Stimulated activated CD4-positive, alpha-beta T cell treated with anti-CD3 and anti-CD28 coated beads, Interleukin-2, amount 100 ng/mL, for 48 hours (primary cell): ENCODE results near the gene FIGN.

Experiments used
- DNase-seq, 2 donors: peaks; one replicate each; pipeline ENCODE4 v3.0.0-alpha.2; 2020

The FIGN gene

DNA sequence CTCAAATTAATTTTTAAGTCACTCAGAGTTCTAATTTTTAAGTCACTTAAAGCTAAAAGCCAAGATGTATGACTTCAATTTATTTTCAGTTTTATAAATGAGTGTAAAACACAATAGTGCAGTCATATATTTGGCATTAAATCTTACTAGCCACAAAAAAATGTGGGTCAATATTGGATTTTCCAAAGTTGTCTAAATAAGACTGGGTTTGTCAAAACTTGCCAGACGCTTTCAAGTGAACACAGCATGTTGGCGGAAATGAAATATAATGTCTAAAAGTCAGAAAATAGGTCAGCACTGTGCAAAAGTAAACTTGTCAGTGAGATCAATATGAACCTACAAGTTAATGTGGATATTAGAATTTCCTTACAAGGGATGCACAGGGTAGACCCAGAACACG lies 128.9 kb downstream of the FIGN start:
- DNase-seq: no peak

DNA sequence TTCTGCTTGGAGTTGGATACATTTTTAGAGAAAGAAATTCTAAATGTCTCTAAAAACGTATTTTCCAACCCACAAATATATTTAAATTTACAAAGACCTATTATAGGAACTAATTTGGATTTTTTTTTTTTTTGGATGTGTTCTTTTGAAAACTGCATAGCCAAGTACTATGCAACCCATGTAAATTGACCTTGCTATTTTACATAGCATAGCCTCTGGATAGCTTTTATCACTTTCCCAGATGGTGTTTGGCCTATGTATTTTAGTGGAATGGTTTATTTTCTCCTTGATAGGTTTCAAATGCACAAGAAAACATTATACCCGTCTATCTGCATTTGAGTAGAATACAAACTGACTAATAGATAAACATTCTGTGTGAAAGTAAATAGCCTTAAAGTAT lies 130.0 kb downstream of the FIGN start:
- DNase-seq: no peak

DNA sequence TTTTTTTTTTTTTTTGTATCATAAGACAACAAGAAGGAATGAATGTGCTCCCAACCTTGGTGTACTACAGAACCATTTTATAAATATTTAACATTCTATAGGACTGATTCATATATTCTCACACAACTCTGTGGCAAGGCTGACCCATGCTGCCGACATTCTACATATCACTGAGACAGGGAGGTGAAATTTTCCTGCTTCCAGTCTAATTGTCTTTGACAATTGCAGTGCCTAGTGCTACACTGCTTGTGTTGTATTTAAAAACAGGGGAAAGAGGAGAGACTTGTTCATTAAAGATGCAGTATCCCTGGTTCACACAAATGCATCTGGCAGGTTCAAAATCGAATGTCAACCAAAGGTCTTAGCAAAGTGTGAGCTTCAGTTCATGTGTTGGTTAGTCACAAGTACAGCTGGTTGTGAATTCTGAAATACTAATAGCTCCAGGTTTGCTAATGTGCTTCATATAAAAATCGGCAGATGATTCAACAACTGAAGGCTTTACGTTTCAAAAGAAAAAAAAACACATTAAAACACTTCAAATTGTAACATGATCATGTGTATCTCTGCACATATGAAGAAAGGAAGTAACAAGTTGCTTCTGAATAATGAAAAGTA lies 130.8 kb downstream of the FIGN start:
- DNase-seq: no peak

DNA sequence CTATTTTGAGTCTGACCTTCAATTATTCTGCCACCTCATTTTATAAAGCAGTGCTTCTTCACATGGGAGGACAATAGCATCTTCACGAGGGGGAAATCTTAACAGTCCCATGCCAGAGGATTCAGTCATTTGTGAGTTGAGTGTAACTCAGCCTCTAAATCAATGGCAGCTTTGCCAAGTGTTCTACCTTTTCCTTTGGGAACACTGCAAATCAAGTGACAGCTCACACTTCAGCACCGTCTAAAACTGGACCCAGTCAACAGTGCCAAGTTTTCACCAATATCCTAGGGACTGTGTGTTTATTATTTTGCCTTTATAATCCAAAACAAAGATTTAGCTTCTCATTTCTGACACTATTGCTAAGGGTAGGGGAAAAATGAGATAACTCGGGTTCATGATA lies 133.6 kb downstream of the FIGN start:
- no peak for DNase-seq

DNA sequence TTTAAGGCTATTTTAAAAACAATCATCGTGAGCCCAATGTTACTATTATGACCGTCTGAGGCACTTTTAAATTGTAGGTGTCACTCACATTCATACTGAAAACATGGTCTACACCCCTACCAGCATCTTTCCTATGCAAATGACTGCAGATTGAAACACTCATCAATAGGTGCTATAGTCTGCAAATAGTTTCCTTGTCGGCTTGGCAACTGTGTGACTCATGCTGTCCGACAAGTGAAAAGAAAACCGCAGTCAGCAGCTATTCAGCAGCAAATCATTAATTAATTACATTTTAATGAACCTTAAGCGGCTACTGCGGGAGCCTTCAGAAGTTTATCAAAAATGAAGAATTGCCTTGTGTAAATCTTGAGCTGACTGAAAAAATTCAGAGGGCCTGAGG lies 134.4 kb downstream of the FIGN start:
- no peak for DNase-seq

DNA sequence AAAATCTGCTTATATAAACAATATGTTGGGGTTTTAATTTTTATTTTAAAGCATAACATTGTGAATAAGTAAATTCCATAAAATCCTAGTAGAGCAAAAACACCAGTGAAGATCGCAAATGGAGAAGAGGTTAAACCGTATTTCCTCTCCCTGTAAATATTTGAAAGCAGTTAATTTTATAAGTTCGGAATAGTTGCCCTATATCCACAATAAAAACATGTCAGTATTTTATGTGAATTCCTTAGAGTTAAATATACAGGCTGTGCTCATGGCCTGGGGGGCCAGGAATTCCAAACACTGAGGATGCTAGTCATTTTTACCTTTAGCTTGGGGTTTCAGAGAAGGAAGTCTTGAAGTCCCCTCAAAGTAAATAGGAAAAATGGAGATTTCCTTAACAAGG lies 135.0 kb downstream of the FIGN start:
- DNase-seq: no peak

DNA sequence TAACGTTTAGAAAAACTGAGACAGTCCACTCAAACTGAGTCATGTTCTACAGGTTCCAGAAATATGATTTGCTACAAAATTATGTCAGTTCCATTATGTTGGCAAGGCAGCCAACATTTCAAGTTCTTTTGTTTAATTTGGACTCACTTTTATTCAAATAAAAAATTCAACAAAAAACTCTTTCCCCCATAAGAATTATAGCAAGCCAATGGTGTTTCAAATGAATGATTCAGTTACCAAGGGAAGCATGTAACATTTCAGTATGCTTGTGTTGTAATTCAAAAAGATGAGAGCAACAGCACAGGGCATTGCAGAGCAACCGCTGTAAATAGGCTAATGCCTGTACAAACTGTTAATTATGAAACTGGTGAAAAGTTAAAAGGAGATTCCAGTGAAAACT lies 140.8 kb downstream of the FIGN start:
- no peak for DNase-seq

- DNase-seq: no peak
Measured at GRCh38 chr2:163594497-163594896, 141.3 kb downstream of the FIGN start.

- DNase-seq: no peak
Measured at GRCh38 chr2:163593982-163594381, 141.8 kb downstream of the FIGN start.

- DNase-seq: no peak
Measured at GRCh38 chr2:163592954-163593622, 142.7 kb downstream of the FIGN start.

- no peak for DNase-seq
Measured at GRCh38 chr2:163591461-163591860, 144.3 kb downstream of the FIGN start.

DNA sequence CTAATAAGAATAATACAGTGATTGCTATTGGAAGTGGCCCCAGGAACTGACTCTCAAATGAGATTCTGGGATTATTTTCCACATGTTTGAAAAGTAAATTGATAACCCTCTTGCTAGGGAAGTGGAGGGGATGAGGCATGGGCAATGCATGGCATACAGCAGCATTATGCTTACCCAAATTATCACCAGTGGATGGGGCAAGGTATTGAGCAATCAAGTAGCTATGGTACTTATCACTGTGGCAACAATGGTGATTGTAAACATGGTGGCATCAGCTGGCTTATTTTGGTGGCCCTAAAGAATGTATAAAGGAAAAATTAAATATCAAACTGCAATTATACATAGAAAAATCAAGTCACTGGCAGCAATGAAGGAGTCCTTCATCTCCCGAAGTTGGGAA lies 155.1 kb downstream of the FIGN start:
- DNase-seq: no peak

- no peak for DNase-seq
Measured at GRCh38 chr2:163574309-163574708, 161.5 kb downstream of the FIGN start.

DNA sequence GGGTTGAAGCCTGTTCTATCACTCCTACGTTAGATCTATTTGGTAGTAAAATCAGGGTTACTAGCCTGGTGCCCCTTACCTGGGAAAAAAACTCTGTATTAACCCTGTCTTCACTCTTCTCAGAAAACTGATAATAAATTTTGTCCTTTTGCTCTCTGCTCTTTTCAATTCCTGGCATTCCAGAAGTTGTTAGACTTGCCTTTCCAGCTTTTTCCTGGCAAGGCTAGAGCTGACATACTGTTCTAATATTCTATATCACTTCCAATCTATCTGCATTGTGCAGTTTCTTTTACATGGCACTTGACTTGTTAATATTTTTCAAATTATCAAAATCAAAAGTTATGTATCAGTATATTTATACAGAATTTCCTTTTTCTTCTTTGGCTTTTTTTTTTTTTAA lies 162.2 kb downstream of the FIGN start:
- DNase-seq: no peak

DNA sequence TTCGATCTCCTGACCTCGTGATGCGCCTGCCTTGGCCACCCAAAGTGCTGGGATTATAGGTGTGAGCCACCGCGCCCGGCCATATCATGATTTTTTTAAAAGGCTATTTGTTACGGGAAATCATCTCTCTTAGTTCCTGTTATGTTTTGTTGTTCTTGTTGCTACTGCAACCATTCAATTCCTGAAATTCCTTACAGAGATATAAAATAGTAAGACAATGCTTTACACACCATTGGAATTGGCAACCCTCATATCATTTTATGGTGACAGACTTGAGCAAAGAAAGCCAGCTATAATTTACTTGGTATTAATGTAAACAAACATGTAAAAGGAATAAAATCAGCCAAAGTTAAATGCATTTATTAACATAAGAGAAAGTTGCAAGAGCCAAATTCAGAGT lies 163.0 kb downstream of the FIGN start:
- DNase-seq: no peak

DNA sequence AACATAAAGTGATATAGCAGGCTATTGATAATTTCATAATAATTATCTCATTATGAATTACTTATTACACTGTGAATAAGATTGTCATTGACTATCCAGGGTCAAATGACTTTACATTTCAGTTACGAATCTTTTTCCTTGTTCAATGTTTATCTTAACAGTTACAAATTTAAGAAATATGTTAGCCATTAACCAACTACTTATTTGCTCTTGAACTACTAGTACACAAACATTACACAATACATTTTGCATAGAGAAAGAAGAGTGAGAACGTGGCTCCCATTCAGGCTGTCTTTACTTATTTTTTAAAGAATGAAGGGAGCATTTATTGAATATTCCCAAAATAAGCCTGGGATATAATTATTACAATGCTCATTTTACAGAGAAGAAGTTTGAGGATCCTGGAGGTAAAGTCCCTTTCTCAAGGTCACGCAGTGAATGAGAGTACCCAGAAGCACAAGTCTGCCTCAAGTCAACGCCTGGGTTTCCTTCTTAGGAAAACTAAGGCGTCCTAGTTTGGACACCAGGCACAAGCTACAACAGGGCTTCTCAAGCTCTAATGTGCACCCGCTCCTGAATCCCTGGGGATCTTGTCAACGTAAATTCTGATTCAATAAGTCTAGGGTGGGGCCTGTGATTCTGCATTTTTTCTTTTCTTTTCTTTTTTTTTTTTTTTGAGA lies 164.2 kb downstream of the FIGN start:
- DNase-seq: no peak

DNA sequence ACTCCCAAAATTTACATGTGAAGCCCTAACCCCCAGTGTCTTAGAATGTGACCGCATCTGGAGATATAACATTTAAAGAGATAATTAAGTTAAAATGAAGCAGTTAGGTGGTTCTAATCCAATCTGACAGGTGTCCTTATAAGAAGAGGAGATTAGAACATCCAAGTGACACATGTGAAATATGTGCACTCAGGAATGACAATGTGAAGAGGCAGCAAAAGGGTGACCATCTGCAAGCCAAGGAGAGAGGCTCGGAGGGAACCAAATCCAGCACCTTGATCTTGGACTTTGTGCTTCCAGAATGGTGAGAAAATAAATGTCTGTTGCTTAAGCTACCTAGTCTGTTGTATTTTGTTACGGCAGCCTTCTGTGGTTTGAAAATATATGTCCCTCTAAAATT lies 165.4 kb downstream of the FIGN start:
- no peak for DNase-seq

DNA sequence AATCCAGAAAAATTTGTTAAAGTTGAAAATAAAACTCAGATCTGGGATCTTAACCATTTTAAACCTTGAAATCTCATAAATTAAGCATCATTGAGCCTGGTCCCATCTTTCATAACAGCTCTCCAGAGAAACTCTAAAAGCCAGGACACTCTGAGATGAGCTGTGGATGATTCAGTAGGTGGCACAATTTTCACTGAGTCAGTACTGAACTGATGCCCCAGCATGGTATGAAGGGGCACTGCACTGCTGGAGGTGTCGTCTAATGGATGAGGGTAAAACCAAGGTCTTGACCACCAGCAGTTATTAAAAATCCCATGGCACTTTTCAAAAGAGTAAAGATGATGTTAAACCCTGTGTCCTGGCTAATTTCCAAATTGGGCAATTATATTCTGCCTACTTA lies 170.6 kb downstream of the FIGN start:
- DNase-seq: no peak

GRCh38 chr2:163564236-163564635 lies 171.6 kb downstream of the FIGN start:
- DNase-seq: no peak

DNA sequence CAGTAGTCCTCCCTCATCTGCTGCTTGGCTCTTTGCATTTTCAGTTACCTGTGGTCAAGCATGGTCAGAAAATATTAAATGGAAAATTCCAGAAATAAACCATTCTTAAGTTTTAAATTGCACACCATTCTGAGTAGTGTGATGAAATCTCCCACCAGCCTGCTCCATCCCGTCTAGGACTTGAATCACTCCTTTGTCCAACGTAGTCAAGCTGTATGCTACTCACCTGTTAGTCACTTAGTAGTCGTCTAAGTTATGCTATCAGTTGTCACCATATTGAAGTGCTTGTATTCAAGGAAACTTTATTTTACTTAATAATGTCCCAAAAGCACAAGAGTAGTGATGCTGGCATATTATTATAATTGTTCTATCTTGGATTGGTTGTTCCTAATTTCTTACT lies 172.5 kb downstream of the FIGN start:
- no peak for DNase-seq

DNA sequence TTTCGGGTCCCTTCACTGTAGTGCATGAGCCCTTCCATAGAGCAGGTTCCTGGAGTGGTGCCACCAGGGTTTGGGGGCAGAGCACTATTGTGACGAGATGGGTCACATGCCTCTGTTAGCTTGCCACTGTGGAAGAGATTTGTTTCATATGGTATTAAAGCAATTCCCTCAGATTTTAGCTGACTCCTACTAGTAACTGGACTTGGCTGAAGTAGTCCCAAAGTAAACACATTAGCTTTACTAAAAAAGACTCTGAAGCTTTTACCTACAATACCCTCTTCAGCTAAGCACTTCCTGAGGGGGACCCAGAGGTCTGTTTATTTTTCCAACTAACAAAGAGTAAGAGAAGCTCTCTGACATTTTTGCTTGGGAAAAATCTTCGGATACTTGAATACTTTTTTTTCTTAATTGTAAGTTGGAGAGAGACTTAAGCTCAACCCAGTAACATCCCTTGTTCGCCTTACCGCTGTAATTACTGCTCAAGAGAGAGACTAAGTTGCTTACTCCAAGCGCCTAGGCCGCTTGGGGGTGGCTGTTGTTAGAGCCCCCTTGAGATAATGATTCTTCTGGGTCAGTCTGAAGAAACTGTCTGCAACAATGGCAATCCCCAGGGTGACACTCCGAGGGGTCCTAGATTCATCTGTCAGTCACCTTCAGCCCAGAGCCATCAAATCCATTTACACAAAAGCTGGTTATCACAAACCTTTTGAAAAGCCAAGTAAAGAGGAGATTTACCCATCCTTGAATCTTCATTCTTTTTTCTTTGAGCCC lies 177.4 kb downstream of the FIGN start:
- no peak for DNase-seq

DNA sequence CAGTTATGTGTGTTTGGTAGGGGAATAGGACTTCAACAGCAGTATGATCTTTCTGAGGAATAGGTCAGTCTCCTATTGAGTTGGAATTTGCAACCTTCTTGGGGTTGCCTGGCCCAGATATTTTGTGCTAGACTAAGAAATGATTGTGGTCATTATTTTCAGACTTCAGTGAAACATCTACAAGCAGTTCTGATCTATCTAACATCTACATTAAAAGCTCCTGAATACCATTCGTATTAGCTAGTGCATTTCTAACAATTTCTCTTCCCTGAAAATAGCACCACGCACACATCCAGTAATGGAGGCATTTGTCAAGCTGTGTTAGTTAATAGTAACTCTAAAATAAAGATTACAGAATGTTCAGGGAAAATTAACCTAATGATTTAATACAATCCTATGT lies 179.3 kb downstream of the FIGN start:
- no peak for DNase-seq

GRCh38 chr2:163554864-163555263 lies 180.9 kb downstream of the FIGN start:
- no peak for DNase-seq

DNA sequence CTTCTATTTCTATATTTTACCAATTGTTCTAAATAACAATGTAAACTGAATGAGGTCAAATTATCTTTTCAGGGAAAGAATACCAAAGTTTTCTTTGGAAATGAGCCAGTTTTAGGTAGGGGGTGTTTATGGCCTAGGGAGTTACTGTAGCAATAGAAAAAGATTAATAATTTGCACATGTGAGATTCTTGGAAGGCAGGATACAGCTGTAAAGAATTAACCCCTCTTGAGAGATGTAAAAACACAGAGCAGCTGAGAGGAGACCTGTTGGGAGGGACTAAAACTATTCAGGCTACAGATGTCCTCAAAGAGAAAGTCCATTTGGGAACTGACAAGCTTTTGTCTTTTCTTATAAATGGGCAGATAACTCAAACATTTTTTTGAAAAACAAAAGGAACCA lies 182.2 kb downstream of the FIGN start:
- DNase-seq: no peak
